Liver (tissue), 9 donors: ENCODE measurements around the gene DYRK1A. TPM values are rescaled to one million over a fixed set of nuclear protein-coding genes. Genes with fewer than 3 reads are reported as not detected.

Source experiments
- DNase-seq: peaks from one replicate; pipeline ENCODE4 v3.0.0-alpha.2; 2017; ENCODE audit warnings: low spot score
- H3K27ac ChIP-seq, 2 donors: one replicate each; pipeline ENCODE4 v1.7.0; 2013; ENCODE audit warnings: inconsistent platforms in 2 of 2, low read length in 2 of 2, control low read depth in 1 of 2, low read depth in 1 of 2, mild to moderate bottlenecking in 1 of 2
- H3K27me3 ChIP-seq, 4 donors: one replicate each; pipeline versions ENCODE4 v1.6.1 to v1.7.0; 2013; ENCODE audit warnings: low read length in 3 of 4, inconsistent platforms in 1 of 4, mild to moderate bottlenecking in 1 of 4, moderate library complexity in 1 of 4; ENCODE audit not compliant: control insufficient read depth in 4 of 4, insufficient read depth in 4 of 4
- H3K36me3 ChIP-seq, 4 donors: one replicate each; pipeline versions ENCODE4 v1.6.1 to v1.7.0; 2013; ENCODE audit warnings: low read length in 3 of 4, mild to moderate bottlenecking in 3 of 4, low read depth in 1 of 4, moderate library complexity in 1 of 4; ENCODE audit not compliant: control insufficient read depth in 4 of 4, insufficient read depth in 3 of 4
- H3K4me1 ChIP-seq, 4 donors: one replicate each; pipeline versions ENCODE4 v1.6.1 to v1.7.0; 2013; ENCODE audit warnings: low read length in 3 of 4, mild to moderate bottlenecking in 3 of 4, moderate library complexity in 1 of 4; ENCODE audit not compliant: control insufficient read depth in 4 of 4, insufficient read depth in 4 of 4
- H3K4me3 ChIP-seq, 3 donors: one replicate each; pipeline versions ENCODE4 v1.6.1 to v1.7.0; 2013; ENCODE audit warnings: low read length in 3 of 3, control low read depth in 1 of 3, low read depth in 1 of 3, mild to moderate bottlenecking in 1 of 3
- H3K9ac ChIP-seq, 2 donors: one replicate each; pipeline ENCODE4 v1.7.0; 2013; ENCODE audit warnings: low read length in 2 of 2, mild to moderate bottlenecking in 2 of 2, moderate library complexity in 2 of 2, control low read depth in 1 of 2, low read depth in 1 of 2
- H3K9me3 ChIP-seq, 4 donors: one replicate each; pipeline versions ENCODE4 v1.6.1 to v1.7.0; 2013; ENCODE audit warnings: low read length in 3 of 4; ENCODE audit not compliant: control insufficient read depth in 4 of 4
- FOXA1 ChIP-seq: IDR thresholded peaks from 2 replicates; pipeline ENCODE4 v1.6.1; 2016; ENCODE audit warnings: antibody characterized with exemption
- FOXA2 ChIP-seq: IDR thresholded peaks from 2 replicates; pipeline ENCODE4 v1.6.1; 2016; ENCODE audit warnings: antibody characterized with exemption
- WGBS: extraction: QIAGEN DNeasy Blood & Tissue Kit; methylation state at CpG from one replicate; pipeline ENCODE4 v1.1.7; 2013; 5-methylcytosine and 5-hydroxymethylcytosine counted together
- polyA plus RNA-seq, 2 donors: library from polyadenylated mRNA; stranded (reverse) in 1 of 2; unstranded in 1 of 2; fragments of 200-250 nt in 1 of 2; fragments of >200 nt in 1 of 2; fragmentation: Nextera tagmentation in 1 of 2; extraction: Ambion mirVana in 1 of 2; gene quantifications; one replicate each; pipeline versions ENCODE4 v1.2.1 to v1.2.3, GENCODE V29; 2013 to 2015
- total RNA-seq, 2 donors: library from RNA; depleted of rRNA; stranded (reverse); fragments of >200 nt; gene quantifications; one replicate each; pipeline ENCODE4 v1.2.3, GENCODE V29; 2014
- TF ChIP-seq, protein P1 (sequence below): fragments of 150-350 bp; IDR thresholded peaks from 2 replicates; pipeline ENCODE4 v1.5.1; 2017; ENCODE audit warnings: improper control_type of control experiment, low read depth, low read length; ENCODE audit not compliant: missing input control
- TF ChIP-seq, protein P2 (sequence below): IDR thresholded peaks from 2 replicates; pipeline ENCODE4 v1.6.1; 2016; ENCODE audit warnings: antibody characterized with exemption
- donor health status: healthy.
- donor health status: healthy.
- donor health status: healthy.
- donor health status: healthy.
- donor health status: healthy.

DYRK1A gene
- total and polyA plus RNA-seq, 4 donors: 5.1 to 58.3 (median 22.9) TPM

GRCh38 chr21:37575580-37575979, 209.0 kb downstream of the DYRK1A start:
- 91% methylated on average over 11 of the region's 11 CpGs for WGBS
- Histone ChIP-seq H3K4me3 (no peak overlapping the region), H3K9ac (no peak overlapping the region), H3K27ac (no peak overlapping the region), H3K36me3 (no peaks in the 10 kb centered on the region), H3K27me3 (no peaks in the 10 kb centered on the region), H3K4me1 (no peaks in the 10 kb centered on the region), H3K9me3 (peaks cover 0 to 7% (median 0%) of the 10 kb centered on the region in 4 donors)
- TF ChIP-seq FOXA2 (no peak), FOXA1 (no peak)
- TF ChIP-seq, protein P1, sequence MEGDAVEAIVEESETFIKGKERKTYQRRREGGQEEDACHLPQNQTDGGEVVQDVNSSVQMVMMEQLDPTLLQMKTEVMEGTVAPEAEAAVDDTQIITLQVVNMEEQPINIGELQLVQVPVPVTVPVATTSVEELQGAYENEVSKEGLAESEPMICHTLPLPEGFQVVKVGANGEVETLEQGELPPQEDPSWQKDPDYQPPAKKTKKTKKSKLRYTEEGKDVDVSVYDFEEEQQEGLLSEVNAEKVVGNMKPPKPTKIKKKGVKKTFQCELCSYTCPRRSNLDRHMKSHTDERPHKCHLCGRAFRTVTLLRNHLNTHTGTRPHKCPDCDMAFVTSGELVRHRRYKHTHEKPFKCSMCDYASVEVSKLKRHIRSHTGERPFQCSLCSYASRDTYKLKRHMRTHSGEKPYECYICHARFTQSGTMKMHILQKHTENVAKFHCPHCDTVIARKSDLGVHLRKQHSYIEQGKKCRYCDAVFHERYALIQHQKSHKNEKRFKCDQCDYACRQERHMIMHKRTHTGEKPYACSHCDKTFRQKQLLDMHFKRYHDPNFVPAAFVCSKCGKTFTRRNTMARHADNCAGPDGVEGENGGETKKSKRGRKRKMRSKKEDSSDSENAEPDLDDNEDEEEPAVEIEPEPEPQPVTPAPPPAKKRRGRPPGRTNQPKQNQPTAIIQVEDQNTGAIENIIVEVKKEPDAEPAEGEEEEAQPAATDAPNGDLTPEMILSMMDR: no peak
- TF ChIP-seq, protein P2, sequence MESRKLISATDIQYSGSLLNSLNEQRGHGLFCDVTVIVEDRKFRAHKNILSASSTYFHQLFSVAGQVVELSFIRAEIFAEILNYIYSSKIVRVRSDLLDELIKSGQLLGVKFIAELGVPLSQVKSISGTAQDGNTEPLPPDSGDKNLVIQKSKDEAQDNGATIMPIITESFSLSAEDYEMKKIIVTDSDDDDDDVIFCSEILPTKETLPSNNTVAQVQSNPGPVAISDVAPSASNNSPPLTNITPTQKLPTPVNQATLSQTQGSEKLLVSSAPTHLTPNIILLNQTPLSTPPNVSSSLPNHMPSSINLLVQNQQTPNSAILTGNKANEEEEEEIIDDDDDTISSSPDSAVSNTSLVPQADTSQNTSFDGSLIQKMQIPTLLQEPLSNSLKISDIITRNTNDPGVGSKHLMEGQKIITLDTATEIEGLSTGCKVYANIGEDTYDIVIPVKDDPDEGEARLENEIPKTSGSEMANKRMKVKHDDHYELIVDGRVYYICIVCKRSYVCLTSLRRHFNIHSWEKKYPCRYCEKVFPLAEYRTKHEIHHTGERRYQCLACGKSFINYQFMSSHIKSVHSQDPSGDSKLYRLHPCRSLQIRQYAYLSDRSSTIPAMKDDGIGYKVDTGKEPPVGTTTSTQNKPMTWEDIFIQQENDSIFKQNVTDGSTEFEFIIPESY: no peak
- no peak for DNase-seq

Other genes starting within 250 kb of the DYRK1A start
- 10 to 100 TPM; 25.1 to 37.7 TPM for gene VPS26C, start 99.4 kb upstream of the DYRK1A start, total RNA-seq
- gene VPS26C, start 99.4 kb upstream of the DYRK1A start, polyA plus RNA-seq: 10 to 100 TPM; 16.3 to 20.5 TPM